Stomach (tissue), 9 donors: ENCODE measurements around the gene HDAC1. TPM values are rescaled to one million over a fixed set of nuclear protein-coding genes. Genes with fewer than 3 reads are reported as not detected.

ENCODE experiments used
- DNase-seq, 2 donors: peaks; one replicate each; pipeline versions ENCODE4 v3.0.0 to v3.0.0-alpha.2; 2013 to 2019
- H3K27ac ChIP-seq, 5 donors: fragments of 200-600 bp in 4 of 5; sonication (generic) in 4 of 5; one replicate each; pipeline ENCODE4 v1.5.1; 2013 to 2019; ENCODE audit warnings: mild to moderate bottlenecking in 1 of 5, moderate library complexity in 1 of 5
- H3K27me3 ChIP-seq, 3 donors: fragments of 200-600 bp; sonication (generic); one replicate each; pipeline ENCODE4 v1.5.1; 2017 to 2019; ENCODE audit warnings: mixed run types in 1 of 3
- H3K36me3 ChIP-seq, 4 donors: fragments of 200-600 bp; sonication (generic); 1 replicate in 3 of 4; 2 replicates in 1 of 4; pipeline ENCODE4 v1.5.1; 2016 to 2019
- H3K4me1 ChIP-seq, 4 donors: fragments of 200-600 bp; sonication (generic); one replicate each; pipeline ENCODE4 v1.5.1; 2016 to 2019
- H3K4me3 ChIP-seq, 4 donors: fragments of 200-600 bp; sonication (generic) in 3 of 4; one replicate each; pipeline ENCODE4 v1.5.1; 2016 to 2019; ENCODE audit warnings: mild to moderate bottlenecking in 1 of 4
- H3K9me3 ChIP-seq, 4 donors: fragments of 200-600 bp; sonication (generic); one replicate each; pipeline ENCODE4 v1.5.1; 2016 to 2019
- EP300 ChIP-seq: sonication (generic); formaldehyde crosslinking; IDR thresholded peaks from one replicate; pipeline ENCODE4 v1.6.1; 2017; ENCODE audit warnings: antibody characterized with exemption
- POLR2A ChIP-seq, 4 donors: fragments of 450-650 bp; IDR thresholded peaks; one replicate each; pipeline ENCODE4 v1.6.1; 2016; ENCODE audit warnings: antibody characterized with exemption in 4 of 4, control low read depth in 2 of 4, mild to moderate bottlenecking in 1 of 4, moderate library complexity in 1 of 4
- POLR2AphosphoS5 ChIP-seq, 3 donors: sonication (generic); formaldehyde crosslinking; IDR thresholded peaks; one replicate each; pipeline ENCODE4 v1.6.1; 2016; ENCODE audit warnings: antibody characterized with exemption in 3 of 3
- WGBS, 5 donors: extraction: QIAGEN DNeasy Blood & Tissue Kit in 3 of 5; methylation state at CpG; one replicate each; pipeline versions ENCODE4 v1.1.5 to v1.1.7; 2013 to 2018; 5-methylcytosine and 5-hydroxymethylcytosine counted together
- intact Hi-C: fragments of 100-400 bp; cut with DNase I; formaldehyde crosslinking; loops from one replicate; pipeline ENCODE4 v1.15.1; 2023; ENCODE audit warnings: low total_unique reads
- polyA plus RNA-seq, 3 donors: library from polyadenylated mRNA; stranded (reverse); fragments of 200-250 nt; gene quantifications; one replicate each; pipeline ENCODE4 v1.2.3, GENCODE V29; 2013
- total RNA-seq, 5 donors: library from RNA; depleted of rRNA; stranded (reverse); fragments of >200 nt; gene quantifications; one replicate each; pipeline versions ENCODE4 v1.1.0 to v1.2.3, GENCODE V29; 2014 to 2016
- TF ChIP-seq, protein P1 (sequence below), 7 experiments: fragments of 450-650 bp in 4 of 7; fragments of 200-600 bp in 3 of 7; sonication (generic) in 3 of 7; IDR thresholded peaks; one replicate each; pipeline ENCODE4 v1.5.1; 2016 to 2019; ENCODE audit warnings: antibody characterized with exemption in 7 of 7, control low read depth in 2 of 7, mild to moderate bottlenecking in 1 of 7
- donor health status: healthy with polysubstance abuse.
- donor health status: Bipolar disorder and iron deficiency.
- donor health status: healthy.

The HDAC1 gene
- total and polyA plus RNA-seq, 8 donors = 50.7 to 143 (median 71.8) TPM

DNA sequence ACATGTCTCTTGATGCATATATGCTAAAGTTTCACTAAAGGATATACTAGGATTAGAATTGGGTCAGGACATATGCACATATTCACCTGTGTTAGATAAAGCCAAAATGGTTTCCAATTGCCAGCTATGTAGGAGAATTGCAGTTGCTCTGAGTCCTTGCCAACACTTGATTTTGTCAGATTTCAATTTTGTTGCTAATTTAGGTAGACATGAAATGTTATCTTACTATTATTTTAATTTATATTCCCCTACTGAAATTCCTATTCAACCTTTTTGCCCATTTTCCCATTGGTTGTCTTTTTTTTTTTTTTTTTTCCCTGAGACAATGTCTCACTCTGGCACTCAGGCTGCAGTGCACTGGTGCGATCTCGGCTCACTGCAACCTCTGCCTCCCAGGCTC, 13.4 kb downstream of the HDAC1 start:
- DNase-seq = no peak
- H3K36me3 ChIP-seq = peaks cover 23 to 53% (median 50%) of the 10 kb centered on the region in 4 donors
- H3K27ac ChIP-seq = no peak overlapping the region
- peaks cover 19 to 47% (median 35%) of the 10 kb centered on the region in 4 donors for H3K4me1 ChIP-seq
- no peaks in the 10 kb centered on the region for H3K9me3 ChIP-seq
- intact Hi-C loops = no loop called here
- 92 to 99% (median 95%) methylated on average over 2 of the region's 2 CpGs for WGBS, 5 donors
- H3K4me3 ChIP-seq = no peak overlapping the region
- TF ChIP-seq POLR2AphosphoS5 (IDR thresholded peaks at IDR 0.05) (no peak), EP300 (no peak), POLR2A (IDR thresholded peaks at IDR 0.05) (no peak)
- TF ChIP-seq, protein P1, sequence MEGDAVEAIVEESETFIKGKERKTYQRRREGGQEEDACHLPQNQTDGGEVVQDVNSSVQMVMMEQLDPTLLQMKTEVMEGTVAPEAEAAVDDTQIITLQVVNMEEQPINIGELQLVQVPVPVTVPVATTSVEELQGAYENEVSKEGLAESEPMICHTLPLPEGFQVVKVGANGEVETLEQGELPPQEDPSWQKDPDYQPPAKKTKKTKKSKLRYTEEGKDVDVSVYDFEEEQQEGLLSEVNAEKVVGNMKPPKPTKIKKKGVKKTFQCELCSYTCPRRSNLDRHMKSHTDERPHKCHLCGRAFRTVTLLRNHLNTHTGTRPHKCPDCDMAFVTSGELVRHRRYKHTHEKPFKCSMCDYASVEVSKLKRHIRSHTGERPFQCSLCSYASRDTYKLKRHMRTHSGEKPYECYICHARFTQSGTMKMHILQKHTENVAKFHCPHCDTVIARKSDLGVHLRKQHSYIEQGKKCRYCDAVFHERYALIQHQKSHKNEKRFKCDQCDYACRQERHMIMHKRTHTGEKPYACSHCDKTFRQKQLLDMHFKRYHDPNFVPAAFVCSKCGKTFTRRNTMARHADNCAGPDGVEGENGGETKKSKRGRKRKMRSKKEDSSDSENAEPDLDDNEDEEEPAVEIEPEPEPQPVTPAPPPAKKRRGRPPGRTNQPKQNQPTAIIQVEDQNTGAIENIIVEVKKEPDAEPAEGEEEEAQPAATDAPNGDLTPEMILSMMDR (IDR thresholded peaks at IDR 0.05) = no peak
- no peaks in the 10 kb centered on the region for H3K27me3 ChIP-seq

DNA sequence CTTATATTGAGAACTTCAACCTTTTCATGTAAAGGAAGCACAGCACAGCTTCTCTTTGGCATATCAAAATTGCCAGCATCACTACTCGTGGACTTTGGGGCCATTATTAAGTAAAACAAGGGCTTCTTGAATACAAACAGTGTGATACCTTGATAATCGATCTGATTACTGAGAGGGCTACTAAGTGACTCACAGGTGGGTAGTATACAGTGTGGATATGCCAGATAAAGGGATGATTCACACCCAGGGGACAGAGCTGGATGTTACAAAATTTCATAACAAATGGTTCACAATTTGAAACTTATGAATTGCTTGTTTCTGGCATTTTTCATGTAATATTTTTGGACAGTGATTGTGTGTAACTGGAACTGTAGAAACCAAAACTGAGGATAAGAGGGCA, 15.4 kb downstream of the HDAC1 start:
- intact Hi-C loops = no loop called here
- no peak for DNase-seq

DNA sequence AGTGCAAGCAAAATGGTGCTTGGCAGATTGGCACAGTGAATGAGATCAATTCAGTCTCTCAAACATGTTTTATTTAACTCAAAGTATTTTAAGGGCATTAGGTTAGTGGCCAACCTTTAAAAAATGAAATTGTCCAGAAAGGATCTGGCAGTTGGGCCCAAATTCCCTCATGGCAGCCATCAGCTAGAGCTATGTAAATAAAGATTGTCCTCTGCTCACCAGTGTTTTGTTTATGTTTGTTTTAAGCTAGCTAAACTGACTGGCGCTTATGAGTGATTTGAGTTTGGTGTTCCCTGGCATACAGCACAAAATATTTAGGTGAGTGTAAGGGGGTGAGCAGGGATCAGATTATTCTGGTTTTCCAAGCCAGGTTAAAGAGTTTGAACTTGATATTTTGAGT, 18.1 kb downstream of the HDAC1 start:
- WGBS, 5 donors = 15 to 44% (median 26%) methylated on average over 1 of the region's 1 CpG
- Histone ChIP-seq H3K36me3 (peaks cover 0 to 34% (median 23%) of the 10 kb centered on the region in 4 donors), H3K27me3 (no peaks in the 10 kb centered on the region), H3K27ac (peak overlapping the region in 1 of 5 donors; percentile 30), H3K9me3 (no peaks in the 10 kb centered on the region), H3K4me1 (peaks cover 21 to 46% (median 36%) of the 10 kb centered on the region in 4 donors), H3K4me3 (no peak overlapping the region)
- DNase-seq = no peak
- TF ChIP-seq EP300 (no peak), POLR2AphosphoS5 (IDR thresholded peaks at IDR 0.05) (no peak), POLR2A (IDR thresholded peaks at IDR 0.05) (no peak)
- TF ChIP-seq, protein P1 (IDR thresholded peaks at IDR 0.05) = no peak
- intact Hi-C loops = no loop called here

More for the DNA sequence above, 15.4 kb downstream of the HDAC1 start:
- H3K27ac ChIP-seq = no peak overlapping the region
- no peaks in the 10 kb centered on the region for H3K9me3 ChIP-seq
- peaks cover 16 to 54% (median 36%) of the 10 kb centered on the region in 4 donors for H3K4me1 ChIP-seq
- no peak overlapping the region for H3K4me3 ChIP-seq
- WGBS, 5 donors = 33 to 58% (median 45%) methylated on average over 2 of the region's 2 CpGs
- TF ChIP-seq POLR2A (IDR thresholded peaks at IDR 0.05) (no peak), POLR2AphosphoS5 (IDR thresholded peaks at IDR 0.05) (no peak), EP300 (no peak)
- TF ChIP-seq, protein P1 (IDR thresholded peaks at IDR 0.05) = no peak
- H3K27me3 ChIP-seq = no peaks in the 10 kb centered on the region
- peaks cover 23 to 49% (median 43%) of the 10 kb centered on the region in 4 donors for H3K36me3 ChIP-seq

DNA sequence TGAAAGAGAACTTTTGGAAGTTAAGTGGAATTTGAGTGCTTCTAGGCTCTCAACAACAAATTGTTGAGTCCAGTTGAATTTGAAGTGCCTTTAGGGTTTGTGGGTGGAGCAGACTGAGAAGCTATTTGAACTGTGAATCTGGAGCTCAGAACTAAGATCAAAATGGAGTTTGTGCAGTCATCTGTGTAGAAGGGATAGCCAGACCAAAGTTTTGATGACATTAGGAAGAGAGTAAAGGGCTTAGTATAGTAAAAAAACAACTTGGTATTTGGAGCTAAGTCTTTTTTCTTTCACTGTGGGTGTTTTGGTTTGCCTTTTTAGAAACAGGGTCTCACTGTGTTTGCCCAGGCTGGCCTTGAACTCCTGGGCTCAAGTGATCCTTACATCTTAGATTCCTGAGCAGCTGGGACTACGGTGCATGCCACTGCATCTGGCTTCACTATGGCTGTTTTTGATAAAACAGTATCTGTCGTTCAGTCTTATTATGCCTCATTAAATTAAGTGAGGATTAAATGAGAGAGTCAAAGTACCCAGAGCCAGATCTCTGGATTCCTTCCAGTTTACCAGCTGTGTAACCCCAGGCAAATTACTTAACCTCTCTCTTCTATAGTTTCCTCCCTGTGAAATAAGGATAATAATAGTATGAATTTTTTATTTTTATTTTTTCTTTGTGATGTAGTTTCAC, 20.0 kb downstream of the HDAC1 start:
- Histone ChIP-seq H3K4me1 (peaks cover 32 to 56% (median 44%) of the 10 kb centered on the region in 4 donors), H3K4me3 (no peak overlapping the region), H3K36me3 (peaks cover 0 to 21% (median 10%) of the 10 kb centered on the region in 4 donors), H3K9me3 (no peaks in the 10 kb centered on the region), H3K27ac (no peak overlapping the region), H3K27me3 (no peaks in the 10 kb centered on the region)
- DNase-seq = no peak
- intact Hi-C loops = no loop called here
- TF ChIP-seq POLR2AphosphoS5 (IDR thresholded peaks at IDR 0.05) (no peak), EP300 (no peak), POLR2A (IDR thresholded peaks at IDR 0.05) (no peak)
- TF ChIP-seq, protein P1 (IDR thresholded peaks at IDR 0.05) = no peak
- whole genome bisulfite sequencing, 5 donors = 45 to 59% (median 50%) methylated on average over 2 of the region's 2 CpGs
